ENCODE results near the gene B4GALNT3. TPM values are rescaled to one million over a fixed set of nuclear protein-coding genes. Genes with fewer than 3 reads are reported as not detected.
A peak's percentile ranks its signal among the peaks of the same experiment; 100 is the strongest.

B4GALNT3 gene
- total RNA-seq, 1 experiment from 2014 or later: 23.3 TPM

DNA sequence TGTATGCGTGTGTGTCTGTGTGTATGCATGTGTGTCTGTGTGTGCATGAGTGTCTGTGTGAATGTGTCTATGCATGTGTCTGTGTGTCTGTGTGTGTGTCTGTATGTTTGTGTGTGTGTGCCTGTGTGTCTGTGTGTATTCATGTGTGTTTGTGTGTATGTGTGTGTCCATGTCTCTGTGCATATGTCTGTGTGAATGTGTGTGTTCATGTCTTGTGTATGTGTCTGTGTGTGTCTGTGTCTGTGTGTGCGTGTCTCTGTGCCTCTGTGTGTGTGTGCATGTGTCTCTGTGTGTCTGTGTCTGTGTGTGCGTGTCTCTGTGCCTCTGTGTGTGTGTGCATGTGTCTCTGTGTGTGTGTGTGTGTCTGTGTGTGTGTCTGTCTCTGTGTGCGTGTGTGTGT lies 121.1 kb downstream of the B4GALNT3 start:
- Histone ChIP-seq H3K23me2 (ENCODE audit: insufficient read length, low read depth, low read length, poor library complexity, severe bottlenecking) (no peaks in the 10 kb centered on the region), H3K9me3 (ENCODE audit: control insufficient read depth, low read depth, low read length) (no peaks in the 10 kb centered on the region), H3K4ac (ENCODE audit: low read depth, low read length) (no peak overlapping the region), H3K14ac (ENCODE audit: insufficient read depth, low read length) (no peak overlapping the region), H2BK120ac (ENCODE audit: low read depth, low read length, poor library complexity, severe bottlenecking) (no peak overlapping the region), H3K79me2 (ENCODE audit: insufficient read depth, low read length) (no peaks in the 10 kb centered on the region), H3K27me3 (ENCODE audit: insufficient read depth, low read length) (no peaks in the 10 kb centered on the region), H3K27ac (ENCODE audit: insufficient read length, low read depth, low read length) (no peak overlapping the region), H2AK5ac (ENCODE audit: insufficient read length, low read length) (no peak overlapping the region), H3K23ac (ENCODE audit: insufficient read length, low read depth, low read length) (no peak overlapping the region), H3K18ac (ENCODE audit: insufficient read length, low read depth, low read length) (no peak overlapping the region), H2BK12ac (ENCODE audit: insufficient read length, low read depth, low read length) (no peak overlapping the region), H2AFZ (ENCODE audit: low read length) (no peak overlapping the region), H3K56ac (ENCODE audit: insufficient read length, low read depth, low read length) (no peak overlapping the region), H4K91ac (ENCODE audit: insufficient read length, low read depth, low read length) (no peak overlapping the region), H3K79me1 (ENCODE audit: insufficient read depth, low read depth, low read length, poor library complexity, severe bottlenecking) (no peaks in the 10 kb centered on the region), H3K4me1 (ENCODE audit: insufficient read depth, low read length) (peaks cover 2% of the 10 kb centered on the region; the same call in 1 of the 2 replicates), H2BK20ac (ENCODE audit: low read depth, low read length, poor library complexity, severe bottlenecking) (no peak overlapping the region), H4K8ac (replicated peaks; ENCODE audit: insufficient read length, low read depth, low read length) (no peak overlapping the region), H3T11ph (ENCODE audit: low read length) (no peak overlapping the region), H4K5ac (ENCODE audit: insufficient read length, low read depth, low read length) (no peak overlapping the region), H3K4me2 (ENCODE audit: insufficient read depth, insufficient read length, low read length) (no peak overlapping the region), H2BK5ac (ENCODE audit: insufficient read length, low read length) (no peak overlapping the region), H4K20me1 (ENCODE audit: control insufficient read depth, insufficient read depth, insufficient read length) (no peaks in the 10 kb centered on the region), H2BK15ac (ENCODE audit: low read depth, low read length) (no peak overlapping the region), H3K9ac (ENCODE audit: extremely low read depth, insufficient read length, low read length) (no peak overlapping the region)
- no CpG with 5 or more reads among the region's 4 CpGs for WGBS (ENCODE audit: extremely low coverage, insufficient read length, low lambda C conversion rate)
- peaks cover 7% of the 10 kb centered on the region for H3K27me3 Mint-ChIP-seq (ENCODE audit: low read depth)
- H3K4me1 Mint-ChIP-seq: peaks cover 24 to 40% of the 10 kb centered on the region in 2 experiments
- no peak for TF ChIP-seq CTCF (conservative IDR thresholded peaks at IDR 0.05)
- H3K36me3 Mint-ChIP-seq (ENCODE audit: insufficient read depth in 1 of 3, low read depth in 3 of 3): no peaks in the 10 kb centered on the region
- H3K4me3 Mint-ChIP-seq: no peak overlapping the region
- DNase-seq: peak; percentile 18
- H3K27ac Mint-ChIP-seq: no peak overlapping the region; a peak in 1 of 7 replicates
- H3K9me3 Mint-ChIP-seq: no peaks in the 10 kb centered on the region; a peak in 2 of 5 replicates

Measured in H9 (cell line).